ENCODE data around the gene CD226.
"Not testable (repeated sequence)": the region's sequence is repeated elsewhere in the genome, so short reads cannot be mapped to it uniquely, and the experiment has no call there.

Gene CD226

GRCh38 chr18:69906765-69907164 is 40.9 kb downstream of the CD226 start:
- no peak for TF ChIP-seq POLR2A (IDR thresholded peaks at IDR 0.05; ENCODE audit: low read depth, low read length)
- no peak for DNase-seq (ENCODE audit: insufficient read length, low spot score)
- FAIRE-seq: no peak

GRCh38 chr18:69900941-69901340 is 46.7 kb downstream of the CD226 start:
- FAIRE-seq: no peak
- DNase-seq (ENCODE audit: insufficient read length, low spot score): no peak
- no peak for TF ChIP-seq POLR2A (IDR thresholded peaks at IDR 0.05; ENCODE audit: low read depth, low read length)

- not testable (repeated sequence) for FAIRE-seq; DNase-seq (ENCODE audit: insufficient read length, low spot score)
These were observed 48.3 kb downstream of the CD226 start for GRCh38 chr18:69899154-69899923.

GRCh38 chr18:69898241-69898861 is 49.3 kb downstream of the CD226 start:
- no peak for TF ChIP-seq POLR2A (IDR thresholded peaks at IDR 0.05; ENCODE audit: low read depth, low read length)
- FAIRE-seq: no peak
- DNase-seq (ENCODE audit: insufficient read length, low spot score): no peak

- no peak for FAIRE-seq
- no peak for DNase-seq (ENCODE audit: insufficient read length, low spot score)
- no peak for TF ChIP-seq POLR2A (IDR thresholded peaks at IDR 0.05; ENCODE audit: low read depth, low read length)
These were observed 50.1 kb downstream of the CD226 start for GRCh38 chr18:69897397-69898108.

- no peak for FAIRE-seq
- DNase-seq (ENCODE audit: insufficient read length, low spot score): no peak
- TF ChIP-seq POLR2A (IDR thresholded peaks at IDR 0.05; ENCODE audit: low read depth, low read length): no peak
These were observed 52.3 kb downstream of the CD226 start for GRCh38 chr18:69895066-69896047.

- TF ChIP-seq POLR2A (IDR thresholded peaks at IDR 0.05; ENCODE audit: low read depth, low read length): no peak
- FAIRE-seq (no peak), DNase-seq (ENCODE audit: insufficient read length, low spot score) (no peak)
These were observed 53.2 kb downstream of the CD226 start for GRCh38 chr18:69894467-69894866.

- FAIRE-seq (no peak), DNase-seq (ENCODE audit: insufficient read length, low spot score) (no peak)
- no peak for TF ChIP-seq POLR2A (IDR thresholded peaks at IDR 0.05; ENCODE audit: low read depth, low read length)
These were observed 57.1 kb downstream of the CD226 start for GRCh38 chr18:69890558-69890957.

- no peak for TF ChIP-seq POLR2A (IDR thresholded peaks at IDR 0.05; ENCODE audit: low read depth, low read length)
- FAIRE-seq (no peak), DNase-seq (ENCODE audit: insufficient read length, low spot score) (no peak)
These were observed 58.7 kb downstream of the CD226 start for GRCh38 chr18:69889009-69889408.

GRCh38 chr18:69887256-69887655 is 60.4 kb downstream of the CD226 start:
- FAIRE-seq (no peak), DNase-seq (ENCODE audit: insufficient read length, low spot score) (no peak)

GRCh38 chr18:69885841-69886531 is 61.7 kb downstream of the CD226 start:
- DNase-seq (ENCODE audit: insufficient read length, low spot score): no peak
- FAIRE-seq: no peak
- TF ChIP-seq POLR2A (IDR thresholded peaks at IDR 0.05; ENCODE audit: low read depth, low read length): no peak

More at GRCh38 chr18:69887256-69887655, 60.4 kb downstream of the CD226 start:
- TF ChIP-seq POLR2A (IDR thresholded peaks at IDR 0.05; ENCODE audit: low read depth, low read length): no peak

GRCh38 chr18:69885355-69885754 is 62.3 kb downstream of the CD226 start:
- DNase-seq (ENCODE audit: insufficient read length, low spot score) (no peak), FAIRE-seq (no peak)
- TF ChIP-seq POLR2A (IDR thresholded peaks at IDR 0.05; ENCODE audit: low read depth, low read length): no peak

- no peak for TF ChIP-seq POLR2A (IDR thresholded peaks at IDR 0.05; ENCODE audit: low read depth, low read length)
- no peak for DNase-seq (ENCODE audit: insufficient read length, low spot score)
- no peak for FAIRE-seq
These were observed 63.9 kb downstream of the CD226 start for GRCh38 chr18:69883781-69884180.
